ENCODE data around the gene PPP2R1B. TPM values are rescaled to one million over a fixed set of nuclear protein-coding genes. Genes with fewer than 3 reads are reported as not detected.

The PPP2R1B gene
- total RNA-seq, 6 donors from 2014 or later, result 11.3 to 31.8 (median 22.0) TPM

GRCh38 chr11:111700162-111700561 lies 66.0 kb downstream of the PPP2R1B start:
- WGBS, 2 donors, result 100% methylated on average over 1 of the region's 1 CpG
- no peak overlapping the region for H3K27ac ChIP-seq
- no peak overlapping the region for H3K4me3 ChIP-seq
- H3K9me3 ChIP-seq, result no peaks in the 10 kb centered on the region
- H3K27me3 ChIP-seq, result no peaks in the 10 kb centered on the region
- TF ChIP-seq EP300 (IDR thresholded peaks at IDR 0.05), result no peak
- no peak for TF ChIP-seq CTCF (IDR thresholded peaks at IDR 0.05)
- TF ChIP-seq POLR2AphosphoS5 (IDR thresholded peaks at IDR 0.05), result no peak
- TF ChIP-seq POLR2A (IDR thresholded peaks at IDR 0.05), result no peak
- DNase-seq, result no peak
- ATAC-seq (ENCODE audit: low FRiP score in 2 of 2), result no peak
- peaks cover 0 to 13% (median 7%) of the 10 kb centered on the region in 4 donors for H3K4me1 ChIP-seq
- H3K36me3 ChIP-seq, result peaks cover 0 to 39% (median 16%) of the 10 kb centered on the region in 4 donors

GRCh38 chr11:111699579-111700156 lies 66.5 kb downstream of the PPP2R1B start:
- WGBS, 2 donors, result 58 to 73% methylated on average over 1 of the region's 1 CpG
- H3K27ac ChIP-seq, result no peak overlapping the region
- no peaks in the 10 kb centered on the region for H3K9me3 ChIP-seq
- TF ChIP-seq CTCF (IDR thresholded peaks at IDR 0.05), result no peak
- no peak for TF ChIP-seq POLR2A (IDR thresholded peaks at IDR 0.05)
- no peak for TF ChIP-seq EP300 (IDR thresholded peaks at IDR 0.05)
- no peak for TF ChIP-seq POLR2AphosphoS5 (IDR thresholded peaks at IDR 0.05)
- peaks cover 0 to 17% (median 8%) of the 10 kb centered on the region in 4 donors for H3K4me1 ChIP-seq
- peaks cover 0 to 34% (median 11%) of the 10 kb centered on the region in 4 donors for H3K36me3 ChIP-seq
- H3K4me3 ChIP-seq, result no peak overlapping the region
- no peak for DNase-seq
- no peak for ATAC-seq (ENCODE audit: low FRiP score in 2 of 2)
- H3K27me3 ChIP-seq, result no peaks in the 10 kb centered on the region

- peaks cover 0 to 18% (median 12%) of the 10 kb centered on the region in 4 donors for H3K4me1 ChIP-seq
- no peaks in the 10 kb centered on the region for H3K27me3 ChIP-seq
- H3K36me3 ChIP-seq, result peaks cover 0 to 28% (median 7%) of the 10 kb centered on the region in 4 donors
- H3K9me3 ChIP-seq, result no peaks in the 10 kb centered on the region
- ATAC-seq (ENCODE audit: low FRiP score in 2 of 2) (no peak), DNase-seq (no peak)
- no peak overlapping the region for H3K4me3 ChIP-seq
- WGBS, 2 donors, result 93 to 95% methylated on average over 3 of the region's 3 CpGs
- no peak overlapping the region for H3K27ac ChIP-seq
- TF ChIP-seq EP300 (IDR thresholded peaks at IDR 0.05) (no peak), POLR2A (IDR thresholded peaks at IDR 0.05) (no peak), POLR2AphosphoS5 (IDR thresholded peaks at IDR 0.05) (no peak), CTCF (IDR thresholded peaks at IDR 0.05) (no peak)
These were observed 67.2 kb downstream of the PPP2R1B start for GRCh38 chr11:111698852-111699559.

- Histone ChIP-seq H3K27me3 (no peaks in the 10 kb centered on the region), H3K9me3 (no peaks in the 10 kb centered on the region), H3K4me3 (no peak overlapping the region), H3K27ac (no peak overlapping the region), H3K36me3 (peaks cover 0 to 17% (median 0%) of the 10 kb centered on the region in 4 donors), H3K4me1 (peaks cover 0 to 18% (median 14%) of the 10 kb centered on the region in 4 donors)
- TF ChIP-seq POLR2AphosphoS5 (IDR thresholded peaks at IDR 0.05) (no peak), EP300 (IDR thresholded peaks at IDR 0.05) (no peak), CTCF (IDR thresholded peaks at IDR 0.05) (no peak), POLR2A (IDR thresholded peaks at IDR 0.05) (no peak)
- 67 to 71% methylated on average over 1 of the region's 1 CpG for WGBS, 2 donors
- ATAC-seq (ENCODE audit: low FRiP score in 2 of 2) (no peak), DNase-seq (no peak)
These were observed 68.2 kb downstream of the PPP2R1B start for GRCh38 chr11:111697933-111698371.

Measured in upper lobe of left lung (tissue), 6 donors.